NT2/D1 (cell line): Measurements from ENCODE around the gene LDLRAD2.

Experiments used
- SUZ12 ChIP-seq: IDR thresholded peaks from 2 replicates; pipeline ENCODE4 v1.6.1; 2011; ENCODE audit not compliant: insufficient read length, insufficient read depth; ENCODE audit errors: extremely low read depth
- YY1 ChIP-seq: IDR thresholded peaks from 2 replicates; pipeline ENCODE4 v1.6.1; 2011; ENCODE audit not compliant: insufficient read length, insufficient read depth
- ZNF274 ChIP-seq: IDR thresholded peaks from 2 replicates; pipeline ENCODE4 v1.6.1; 2011; ENCODE audit warnings: mild to moderate bottlenecking, low read depth, low read length

- TF ChIP-seq ZNF274: no peak
- TF ChIP-seq YY1: no peak
- no peak for TF ChIP-seq SUZ12
Measured at GRCh38 chr1:21873174-21873573, 61.1 kb downstream of the LDLRAD2 start.
